PC-3 (cell line): ENCODE results near the gene GPD1. TPM values are rescaled to one million over a fixed set of nuclear protein-coding genes. Genes with fewer than 3 reads are reported as not detected.

Experiments used
- ATAC-seq: fragments of 200-7000 bp; cut with Tn5 transposase; 2 replicates; pipeline ENCODE4 v1.9.1; 2020; ENCODE audit warnings: mild to moderate bottlenecking, moderate library complexity
- BruUV-seq: library from RNA; stranded (reverse); fragments of 400-500 nt; replicated peaks from 2 replicates; lab custom pipeline; 2021; lab: Mats Ljungman, UMichigan
- CTCF ChIA-PET: fragments of 300-600 bp; sonication (Branson Sonifier 250); formaldehyde crosslinking; loops from one replicate; lab custom pipeline; 2022; ENCODE audit warnings: antibody characterized with exemption; lab: Charles Lee
- POLR2A ChIA-PET: fragments of 300-600 bp; sonication (Branson Sonifier 250); formaldehyde crosslinking; loops from one replicate; lab custom pipeline; 2022; ENCODE audit warnings: antibody characterized with exemption; ENCODE audit not compliant: unreplicated experiment; lab: Charles Lee
- DNase-seq: peaks from one replicate; pipeline ENCODE4 v3.0.0-alpha.2; 2015
- H2AFZ ChIP-seq: fragments of 300-600 bp; sonication (generic); 2 replicates; pipeline ENCODE4 v1.6.0; 2016; ENCODE audit warnings: antibody characterized with exemption, low read length
- H3F3A ChIP-seq: fragments of 300-600 bp; sonication (generic); one replicate; pipeline ENCODE4 v1.6.0; 2017; ENCODE audit warnings: antibody characterized with exemption, low read length, control low read depth, mild to moderate bottlenecking; ENCODE audit not compliant: unreplicated experiment
- H3K27ac ChIP-seq: fragments of 300-600 bp; sonication (generic); 2 replicates; pipeline ENCODE4 v1.5.1; 2016; ENCODE audit warnings: mild to moderate bottlenecking, low read length
- H3K27me3 ChIP-seq: fragments of 300-600 bp; sonication (generic); 2 replicates; pipeline ENCODE4 v1.6.1; 2016; ENCODE audit warnings: low read length, mixed read lengths
- H3K36me3 ChIP-seq: fragments of 300-600 bp; sonication (generic); 2 replicates; pipeline ENCODE4 v1.6.1; 2016; ENCODE audit warnings: low read depth, mixed run types, low read length, mixed read lengths
- H3K4me1 ChIP-seq: fragments of 300-600 bp; sonication (generic); 2 replicates; pipeline ENCODE4 v1.5.1; 2016; ENCODE audit warnings: low read length; ENCODE audit not compliant: insufficient read depth
- H3K4me2 ChIP-seq: fragments of 300-600 bp; sonication (generic); 2 replicates; pipeline ENCODE4 v1.6.0; 2016; ENCODE audit warnings: low read length
- H3K4me3 ChIP-seq: fragments of 300-600 bp; sonication (generic); 2 replicates; pipeline ENCODE4 v1.5.1; 2016; ENCODE audit warnings: mild to moderate bottlenecking, low read length, mixed read lengths
- H3K79me2 ChIP-seq: fragments of 300-600 bp; sonication (generic); 2 replicates; pipeline ENCODE4 v1.6.1; 2017; ENCODE audit warnings: low read length, mixed read lengths
- H3K9ac ChIP-seq: fragments of 300-600 bp; sonication (generic); 2 replicates; pipeline ENCODE4 v1.6.0; 2016; ENCODE audit warnings: mild to moderate bottlenecking, low read length
- H3K9me2 ChIP-seq: fragments of 300-600 bp; sonication (generic); replicated peaks from 2 replicates; pipeline ENCODE4 v1.6.1; 2016; ENCODE audit warnings: mixed run types, low read length, mixed read lengths
- H3K9me3 ChIP-seq: fragments of 300-600 bp; sonication (generic); 2 replicates; pipeline ENCODE4 v1.6.1; 2016; ENCODE audit warnings: low read length, mixed read lengths
- H4K20me1 ChIP-seq: fragments of 300-600 bp; sonication (generic); 2 replicates; pipeline ENCODE4 v1.6.1; 2016; ENCODE audit warnings: low read length, mixed read lengths
- CTCF ChIP-seq: fragments of 300-600 bp; sonication (generic); conservative IDR thresholded peaks from 2 replicates; pipeline ENCODE4 v1.5.1; 2017; ENCODE audit warnings: antibody characterized with exemption, low read depth, mild to moderate bottlenecking, low read length
- EZH2 ChIP-seq: fragments of 300-600 bp; sonication (generic); IDR thresholded peaks from one replicate; pipeline ENCODE4 v1.6.1; 2017; ENCODE audit warnings: antibody characterized with exemption, mild to moderate bottlenecking, low read length; ENCODE audit not compliant: unreplicated experiment
- EZH2phosphoT487 ChIP-seq: fragments of 300-600 bp; sonication (generic); IDR thresholded peaks from 2 replicates; pipeline ENCODE4 v1.6.1; 2018; ENCODE audit warnings: mild to moderate bottlenecking, antibody characterized with exemption, low read length, borderline replicate concordance
- intact Hi-C: fragments of 100-400 bp; cut with micrococcal nuclease; formaldehyde crosslinking; loops from 2 replicates; pipeline ENCODE4 v1.9.0; 2023
- total RNA-seq: library from RNA; depleted of rRNA; stranded (reverse); fragments of >200 nt; gene quantifications from 2 replicates; pipeline ENCODE4 v1.2.3, GENCODE V29; 2014

Gene GPD1
- total RNA-seq, 1 experiment from 2014 or later: 0.11 TPM

- POLR2A ChIA-PET: interaction anchor here (0.6 to 1.4 kb wide), 3 partner anchors 27 to 426 kb away, joined by 3 to 29 read pairs (median 4); partner anchors contain the start of genes CERS5 and SMARCD1
- peaks cover 38% of the 10 kb centered on the region for H3K79me2 ChIP-seq
- no peaks in the 10 kb centered on the region for H3K9me2 ChIP-seq
- DNase-seq: no peak
- no peak overlapping the region for H3K9ac ChIP-seq
- no peaks in the 10 kb centered on the region; the same call in 1 of the 2 replicates for H3K36me3 ChIP-seq
- peaks cover 14% of the 10 kb centered on the region; the same call in 1 of the 2 replicates for H3K4me1 ChIP-seq
- CTCF ChIA-PET: interaction anchor here (0.6 to 1.8 kb wide), 7 partner anchors 16 to 345 kb away, joined by 3 to 22 read pairs (median 6); partner anchors contain the start of gene SMARCD1
- H2AFZ ChIP-seq: peak overlapping the region; percentile 48; the same call in 1 of the 2 replicates
- H3K9me3 ChIP-seq: no peaks in the 10 kb centered on the region
- intact Hi-C loops: loop anchor here (5.0 kb wide), 1 partner anchor 34 kb away; no protein-coding TSS in a partner anchor
- H4K20me1 ChIP-seq: 0 out of 2 replicates have a peak, but pooled peaks cover 5% of the 10 kb centered on the region
- ATAC-seq: no peak
- peak overlapping the region; percentile 95; the same call in 1 of the 2 replicates for H3K4me3 ChIP-seq
- TF ChIP-seq CTCF (no peak), EZH2 (no peak), EZH2phosphoT487 (no peak)
- no peaks in the 10 kb centered on the region for H3F3A ChIP-seq
- H3K27ac ChIP-seq: no peak overlapping the region
- BruUV-seq: no TSS peak
- no peaks in the 10 kb centered on the region for H3K27me3 ChIP-seq
- H3K4me2 ChIP-seq: peak overlapping the region; percentile 46
Observed at GRCh38 chr12:50111395-50111692, 7.5 kb downstream of the GPD1 start.

- Histone ChIP-seq H3K9me3 (no peaks in the 10 kb centered on the region), H2AFZ (peak within 1 kb of the TSS; percentile 80), H4K20me1 (0 out of 2 replicates have a peak, but pooled peaks cover 5% of the 10 kb centered on the region), H3K4me3 (peak within 1 kb of the TSS; percentile 95), H3K9me2 (no peaks in the 10 kb centered on the region), H3K4me1 (peaks cover 14% of the 10 kb centered on the region; the same call in 1 of the 2 replicates), H3K9ac (peak within 1 kb of the TSS; percentile 86), H3K79me2 (peaks cover 43% of the 10 kb centered on the region), H3K4me2 (peak within 1 kb of the TSS; percentile 94), H3F3A (no peaks in the 10 kb centered on the region), H3K27ac (peak within 1 kb of the TSS; percentile 70), H3K27me3 (no peaks in the 10 kb centered on the region), H3K36me3 (no peaks in the 10 kb centered on the region; the same call in 1 of the 2 replicates)
- ChIA-PET POLR2A (interaction anchor here (0.5 to 1.4 kb wide), 6 partner anchors 27 to 426 kb away, joined by 3 to 29 read pairs (median 3); partner anchors contain the start of genes CERS5 and SMARCD1), CTCF (interaction anchor here (0.5 to 1.8 kb wide), 12 partner anchors 10 to 346 kb away, joined by 3 to 22 read pairs (median 4); partner anchors contain the start of genes CERS5 and SMARCD1)
- BruUV-seq: no TSS peak
- DNase-seq (peak; percentile 100), ATAC-seq (peak; percentile 92)
- intact Hi-C loops: loop anchor here (1.0 to 5.0 kb wide), 2 partner anchors 24 to 35 kb away; no protein-coding TSS in a partner anchor
- TF ChIP-seq EZH2 (no peak), CTCF (peak; percentile 92), EZH2phosphoT487 (no peak)
Observed at GRCh38 chr12:50111693-50112455, 8.1 kb downstream of the GPD1 start, which contains the start of gene COX14. Gene COX14, plus strand, starts transcription at chr12:50112236. Its CDS starts 7,808 bp downstream, at chr12:50120044.
